Lower leg skin (tissue), 4 donors: ENCODE measurements around the gene LZTFL1. TPM values are rescaled to one million over a fixed set of nuclear protein-coding genes. Genes with fewer than 3 reads are reported as not detected.

Experiments used
- DNase-seq, 2 donors: peaks; one replicate each; pipeline ENCODE4 v3.0.0-alpha.2; 2019; ENCODE audit warnings: low spot score in 2 of 2
- H3K4me3 ChIP-seq: fragments of 200-600 bp; sonication (generic); 2 replicates; pipeline ENCODE4 v1.5.1; 2017; ENCODE audit warnings: mild to moderate bottlenecking, low read depth; ENCODE audit not compliant: poor library complexity, severe bottlenecking
- CTCF ChIP-seq, 3 donors: fragments of 450-650 bp; IDR thresholded peaks; one replicate each; pipeline ENCODE4 v1.5.1; 2016; ENCODE audit warnings: antibody characterized with exemption in 3 of 3, mild to moderate bottlenecking in 3 of 3, moderate library complexity in 2 of 3
- POLR2A ChIP-seq, 2 donors: fragments of 450-650 bp; IDR thresholded peaks; one replicate each; pipeline ENCODE4 v1.6.1; 2016 to 2017; ENCODE audit warnings: antibody characterized with exemption in 2 of 2, mild to moderate bottlenecking in 1 of 2, moderate library complexity in 1 of 2
- WGBS, 2 donors: methylation state at CpG; one replicate each; pipeline ENCODE4 v1.1.5; 2018; 5-methylcytosine and 5-hydroxymethylcytosine counted together
- intact Hi-C: fragments of 100-400 bp; cut with DNase I; formaldehyde crosslinking; loops from one replicate; pipeline ENCODE4 v1.15.0; 2023; ENCODE audit warnings: low total_unique reads
- total RNA-seq, 4 donors: library from RNA; depleted of rRNA; stranded (reverse); fragments of >200 nt; gene quantifications; one replicate each; pipeline ENCODE4 v1.1.0, GENCODE V29; 2016

The LZTFL1 gene
- total RNA-seq, 4 donors from 2014 or later = 15.2 to 24.1 (median 18.5) TPM

- 47 to 82% methylated on average over 1 of the region's 1 CpG for WGBS, 2 donors
- H3K4me3 ChIP-seq = no peak overlapping the region
- intact Hi-C loops = no loop called here
- TF ChIP-seq CTCF (IDR thresholded peaks at IDR 0.05) = no peak
- no peak for TF ChIP-seq POLR2A (IDR thresholded peaks at IDR 0.05)
- no peak for DNase-seq
Measured at GRCh38 chr3:45848392-45848791, 6.5 kb upstream of the LZTFL1 start.

DNA sequence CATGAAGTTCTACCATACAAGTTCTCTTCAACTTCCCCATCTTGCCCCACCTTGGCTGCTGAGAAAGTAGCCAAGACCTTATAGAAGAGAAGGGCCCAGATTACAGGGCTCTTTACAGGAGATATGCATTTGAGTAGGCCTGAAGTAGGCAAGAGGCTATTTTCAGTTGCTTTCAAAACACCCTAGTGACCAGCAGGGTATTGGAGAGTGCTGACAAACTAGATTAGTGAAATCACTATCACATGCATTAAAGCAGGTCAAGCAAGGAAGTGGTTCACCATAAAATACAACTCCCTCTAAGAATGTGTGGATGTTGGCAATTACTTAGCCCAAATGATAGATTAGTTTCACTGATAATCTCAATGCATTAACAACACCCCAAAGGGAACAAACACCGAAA lies 2.7 kb upstream of the LZTFL1 start:
- 97% methylated on average over 1 of the region's 1 CpG for WGBS, 2 donors
- intact Hi-C loops = no loop called here
- TF ChIP-seq CTCF (IDR thresholded peaks at IDR 0.05) (no peak), POLR2A (IDR thresholded peaks at IDR 0.05) (no peak)
- H3K4me3 ChIP-seq = no peak overlapping the region
- no peak for DNase-seq

- intact Hi-C loops = no loop called here
- no peak for TF ChIP-seq POLR2A (IDR thresholded peaks at IDR 0.05)
- TF ChIP-seq CTCF (IDR thresholded peaks at IDR 0.05) = no peak
- no peak overlapping the region for H3K4me3 ChIP-seq
- DNase-seq = no peak
- WGBS, 2 donors = 79 to 85% methylated on average over 9 of the region's 9 CpGs
Measured at GRCh38 chr3:45842851-45843625, 1.1 kb upstream of the LZTFL1 start.

DNA sequence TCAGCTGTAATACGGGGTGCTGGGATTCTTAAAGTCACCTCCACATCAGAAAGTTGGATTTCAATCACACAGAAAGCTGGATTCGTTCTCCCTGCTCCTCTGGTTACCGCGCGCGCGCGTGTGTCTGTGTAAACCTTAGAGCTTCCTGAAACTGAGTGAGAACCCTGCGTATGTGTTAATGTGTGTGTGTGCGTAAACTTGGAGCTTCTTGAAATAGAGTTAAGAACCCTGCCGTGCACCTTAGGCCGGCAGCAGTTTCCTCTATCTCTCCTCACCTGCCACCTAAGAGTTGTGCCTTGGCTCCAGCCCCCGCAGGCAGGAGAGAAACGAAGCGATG lies 531 bp downstream of the LZTFL1 start:
- H3K4me3 ChIP-seq = peak overlapping the region; percentile 95
- TF ChIP-seq POLR2A (IDR thresholded peaks at IDR 0.05) = no peak
- no peak for TF ChIP-seq CTCF (IDR thresholded peaks at IDR 0.05)
- no peak for DNase-seq
- intact Hi-C loops = no loop called here
- 0 to 1% methylated on average over 15 of the region's 15 CpGs for WGBS, 2 donors

GRCh38 chr3:45838466-45838865 lies 3.5 kb downstream of the LZTFL1 start:
- 100% methylated on average over 1 of the region's 1 CpG for WGBS, 2 donors

More at GRCh38 chr3:45838466-45838865, 3.5 kb downstream of the LZTFL1 start:
- DNase-seq = no peak
- H3K4me3 ChIP-seq = no peak overlapping the region
- TF ChIP-seq POLR2A (IDR thresholded peaks at IDR 0.05) (no peak), CTCF (IDR thresholded peaks at IDR 0.05) (no peak)
- intact Hi-C loops = no loop called here
